IPS-NIHi7 (cell line): ENCODE data around the gene ALKAL2.

ENCODE experiments used
- DNase-seq: peaks from one replicate; pipeline ENCODE4 v3.0.0; 2012; ENCODE audit warnings: mixed read lengths; ENCODE audit errors: extremely low spot score

The ALKAL2 gene

GRCh38 chr2:246489-247144, 41.3 kb downstream of the ALKAL2 start:
- peak; percentile 51 for DNase-seq

GRCh38 chr2:244547-244946, 43.3 kb downstream of the ALKAL2 start:
- DNase-seq: no peak

GRCh38 chr2:238869-239268, 49.0 kb downstream of the ALKAL2 start:
- no peak for DNase-seq

- DNase-seq: no peak
Observed at GRCh38 chr2:238431-238830, 49.5 kb downstream of the ALKAL2 start.

- DNase-seq: no peak
Observed at GRCh38 chr2:237878-238277, 50.0 kb downstream of the ALKAL2 start.

GRCh38 chr2:236993-237539, 50.8 kb downstream of the ALKAL2 start:
- no peak for DNase-seq

GRCh38 chr2:234421-234820, 53.5 kb downstream of the ALKAL2 start:
- no peak for DNase-seq

GRCh38 chr2:233030-233429, 54.9 kb downstream of the ALKAL2 start:
- peak; percentile 63 for DNase-seq

GRCh38 chr2:231521-232185, 56.2 kb downstream of the ALKAL2 start:
- DNase-seq: no peak
